ENCODE data around the gene AKAP13. TPM values are rescaled to one million over a fixed set of nuclear protein-coding genes. Genes with fewer than 3 reads are reported as not detected.

AKAP13 gene
- total and polyA plus RNA-seq, 2 of the 8 experiments (the other 6 are each of a cell fraction or from before 2014, with no cell fraction given), result 14.0 to 46.2 TPM

DNA sequence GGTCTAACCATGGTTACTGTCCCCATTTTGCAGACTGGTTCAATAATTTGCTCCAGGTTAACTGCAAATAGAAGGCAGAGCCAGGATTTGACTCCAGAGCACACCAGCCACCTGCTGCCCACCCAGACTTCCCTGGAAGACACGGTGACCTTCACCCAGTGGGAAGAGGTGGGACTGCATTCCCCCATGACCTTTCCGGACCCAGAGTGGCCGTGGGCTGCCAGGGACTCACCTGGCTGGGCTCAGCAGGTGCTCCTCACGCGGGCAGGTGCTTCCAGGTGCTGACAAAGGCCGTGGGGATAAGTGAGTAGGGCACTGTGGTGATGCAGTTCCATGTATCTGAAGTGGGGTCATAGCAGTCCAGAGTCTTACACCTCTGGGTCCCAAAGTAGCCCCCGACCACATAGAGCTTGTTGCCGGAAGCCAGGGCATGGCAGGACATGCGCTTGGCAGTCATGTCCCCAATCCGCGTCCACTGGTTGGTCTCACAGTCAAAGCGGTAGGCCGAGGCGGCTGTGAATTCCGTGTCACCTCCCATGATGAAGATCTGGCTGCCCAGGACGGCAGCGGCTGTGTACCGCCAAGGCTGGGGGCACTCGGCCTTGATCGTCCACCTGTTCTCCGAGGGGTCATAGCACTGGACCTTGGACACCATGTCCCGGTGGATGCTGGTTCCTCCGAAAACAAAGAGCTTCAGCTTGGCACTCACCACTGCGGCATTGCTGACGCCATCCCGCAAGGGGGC lies 387.6 kb downstream of the AKAP13 start:
- no peak overlapping the region for H3K9ac ChIP-seq (replicated peaks in 1 of 4; ENCODE audit: extremely low read depth in 1 of 4, low read depth in 3 of 4, low read length in 3 of 4)
- no peak overlapping the region for H2BK12ac ChIP-seq (ENCODE audit: low read depth, low read length)
- no peak for FAIRE-seq
- H2AK5ac ChIP-seq (ENCODE audit: low read depth, low read length), result no peak overlapping the region
- H3K23ac ChIP-seq (ENCODE audit: insufficient read length), result no peak overlapping the region
- H3K27ac ChIP-seq (ENCODE audit: low read depth, low read length), result no peak overlapping the region
- no peak overlapping the region for H2AFZ ChIP-seq (ENCODE audit: low read length)
- POLR2A ChIA-PET (ENCODE audit: partially characterized antibody), result no interaction called here
- H4K5ac ChIP-seq (ENCODE audit: insufficient read length, low read depth, low read length), result no peak overlapping the region
- no peak overlapping the region for H3K4me2 ChIP-seq (ENCODE audit: insufficient read depth in 1 of 2, low read depth in 2 of 2, low read length in 2 of 2)
- 94% methylated on average over 22 of the region's 26 CpGs; no CpG with 5 or more reads in 1 of the 2 experiments for WGBS, 2 experiments (ENCODE audit: extremely low coverage in 1 of 2, insufficient coverage in 1 of 2, insufficient read length in 1 of 2, insufficient replicate concordance in 2 of 2, low coverage in 1 of 2, low lambda C conversion rate in 2 of 2, missing lambda C conversion rate in 1 of 2)
- H2BK120ac ChIP-seq (replicated peaks; ENCODE audit: low read depth, low read length), result no peak overlapping the region
- H2BK5ac ChIP-seq (ENCODE audit: low read depth, low read length), result no peak overlapping the region
- H3K4me1 ChIP-seq (replicated peaks in 1 of 4; ENCODE audit: control insufficient read depth in 3 of 4, insufficient read depth in 4 of 4, low read length in 3 of 4), result peaks cover 0 to 12% (median 3%) of the 10 kb centered on the region in 4 experiments; a peak in 4 of 7 replicates
- no peak overlapping the region for H3K14ac ChIP-seq (ENCODE audit: insufficient read length)
- H3K79me2 ChIP-seq (ENCODE audit: control insufficient read depth in 1 of 2, insufficient read depth in 2 of 2, low read length in 2 of 2), result peaks cover 0 to 86% of the 10 kb centered on the region in 2 experiments; a peak in 3 of 4 replicates
- no peaks in the 10 kb centered on the region for H3K23me2 ChIP-seq (ENCODE audit: low read depth, low read length)
- H3K27me3 ChIP-seq (replicated peaks in 1 of 4; ENCODE audit: control insufficient read depth in 3 of 4, extremely low read depth in 1 of 4, insufficient read depth in 3 of 4, low read length in 3 of 4), result no peaks in the 10 kb centered on the region
- no peaks in the 10 kb centered on the region; a peak in 1 of 4 replicates for H3K9me3 ChIP-seq (ENCODE audit: insufficient read depth in 2 of 2, low read depth in 1 of 2, low read length in 1 of 2)
- H3K56ac ChIP-seq (replicated peaks; ENCODE audit: insufficient read length, low read depth, low read length), result no peak overlapping the region
- CTCF ChIA-PET (ENCODE audit: partially characterized antibody), result interaction anchor here (0.8 to 1.2 kb wide), 3 partner anchors 10 to 27 kb away, joined by 3 to 6 read pairs (median 3); partner anchors contain the start of gene KLHL25
- H2BK15ac ChIP-seq (ENCODE audit: low read length), result no peak overlapping the region
- no peak overlapping the region for H3K4me3 ChIP-seq (ENCODE audit: extremely low read depth in 1 of 4, insufficient read depth in 2 of 4, low read depth in 3 of 4, low read length in 4 of 4)
- no peak overlapping the region for H4K91ac ChIP-seq (replicated peaks; ENCODE audit: insufficient read length, low read length)
- TF ChIP-seq KDM1A (IDR thresholded peaks at IDR 0.05; ENCODE audit: borderline replicate concordance, low read length) (no peak), CEBPB (IDR thresholded peaks at IDR 0.05; ENCODE audit: low read depth, low read length) (no peak), E2F6 (IDR thresholded peaks at IDR 0.05) (no peak), HDAC6 (IDR thresholded peaks at IDR 0.05; ENCODE audit: low read depth, low read length) (no peak), YY1 (IDR thresholded peaks at IDR 0.05; ENCODE audit: low read depth, low read length) (no peak), CHD2 (IDR thresholded peaks at IDR 0.05; ENCODE audit: low read length) (no peak), TAF1 (IDR thresholded peaks at IDR 0.05; ENCODE audit: low read depth, low read length) (no peak), MAFK (IDR thresholded peaks at IDR 0.05; ENCODE audit: low read depth, low read length) (no peak), RXRA (IDR thresholded peaks at IDR 0.05; ENCODE audit: insufficient read depth, low read depth, low read length) (no peak), ATF3 (IDR thresholded peaks at IDR 0.05; ENCODE audit: insufficient read depth, low read depth, low read length) (no peak), CTBP2 (IDR thresholded peaks at IDR 0.05; ENCODE audit: borderline replicate concordance, insufficient read depth, insufficient read length, low read length) (no peak)
- H4K20me1 ChIP-seq (replicated peaks in 1 of 2; ENCODE audit: control insufficient read depth in 1 of 2, insufficient read depth in 2 of 2, low read length in 2 of 2), result peaks cover 19 to 32% of the 10 kb centered on the region in 2 experiments
- H3K4ac ChIP-seq (replicated peaks; ENCODE audit: insufficient read length, low read depth, low read length), result no peak overlapping the region
- H2BK20ac ChIP-seq (ENCODE audit: low read length), result no peak overlapping the region
- H4K8ac ChIP-seq (ENCODE audit: extremely low read depth, insufficient read depth, low read length), result no peak overlapping the region
- no peak overlapping the region for H3K18ac ChIP-seq (ENCODE audit: extremely low read depth, low read length)
- peaks cover 31% of the 10 kb centered on the region for H3K79me1 ChIP-seq (ENCODE audit: low read depth, low read length)
- peaks cover 3 to 9% (median 6%) of the 10 kb centered on the region in 4 experiments; a peak in 5 of 8 replicates for H3K36me3 ChIP-seq (ENCODE audit: control insufficient read depth in 2 of 4, insufficient read depth in 4 of 4, low read length in 3 of 4)
- no peak for DNase-seq (ENCODE audit: low read depth in 1 of 2, low spot score in 2 of 2)

Data from H1 (cell line).